Vagina (tissue), 2 donors: ENCODE results near the gene SETBP1. TPM values are rescaled to one million over a fixed set of nuclear protein-coding genes. Genes with fewer than 3 reads are reported as not detected.

Source experiments
- DNase-seq, 2 donors: peaks; one replicate each; pipeline ENCODE4 v3.0.0-alpha.2; 2017; ENCODE audit errors: extremely low spot score in 2 of 2
- H3K27ac ChIP-seq: fragments of 200-600 bp; sonication (generic); one replicate; pipeline ENCODE4 v1.5.1; 2019
- H3K27me3 ChIP-seq: fragments of 200-600 bp; sonication (generic); one replicate; pipeline ENCODE4 v1.5.1; 2019
- H3K36me3 ChIP-seq, 2 donors: fragments of 200-600 bp; sonication (generic); one replicate each; pipeline ENCODE4 v1.5.1; 2017 to 2019
- H3K4me1 ChIP-seq: fragments of 200-600 bp; sonication (generic); one replicate; pipeline ENCODE4 v1.5.1; 2019
- H3K4me3 ChIP-seq, 2 donors: fragments of 200-600 bp; sonication (generic); 1 replicate in 1 of 2; 2 replicates in 1 of 2; pipeline ENCODE4 v1.5.1; 2016 to 2019
- H3K9me3 ChIP-seq: fragments of 200-600 bp; sonication (generic); one replicate; pipeline ENCODE4 v1.5.1; 2019
- POLR2A ChIP-seq, 2 donors: fragments of 450-650 bp; IDR thresholded peaks; one replicate each; pipeline ENCODE4 v1.6.1; 2017; ENCODE audit warnings: antibody characterized with exemption in 2 of 2, mild to moderate bottlenecking in 2 of 2, moderate library complexity in 2 of 2
- POLR2AphosphoS5 ChIP-seq, 2 donors: sonication (generic); formaldehyde crosslinking; IDR thresholded peaks; one replicate each; pipeline ENCODE4 v1.9.0; 2017; ENCODE audit warnings: antibody characterized with exemption in 2 of 2, mild to moderate bottlenecking in 2 of 2, low read depth in 1 of 2; ENCODE audit not compliant: insufficient read depth in 1 of 2
- intact Hi-C: fragments of 100-400 bp; cut with DNase I; formaldehyde crosslinking; loops from one replicate; pipeline ENCODE4 v1.15.1; 2023
- total RNA-seq: library from RNA; depleted of rRNA; stranded (reverse); fragments of >200 nt; gene quantifications from one replicate; pipeline ENCODE4 v1.2.3, GENCODE V29; 2016
- TF ChIP-seq, protein P1 (sequence below), 3 experiments: fragments of 450-650 bp in 2 of 3; fragments of 200-600 bp in 1 of 3; sonication (generic) in 1 of 3; IDR thresholded peaks; one replicate each; pipeline ENCODE4 v1.5.1; 2017 to 2019; ENCODE audit warnings: antibody characterized with exemption in 3 of 3, mild to moderate bottlenecking in 2 of 3, moderate library complexity in 2 of 3

The SETBP1 gene
- total RNA-seq, 1 donor from 2014 or later = 38.1 TPM

DNA sequence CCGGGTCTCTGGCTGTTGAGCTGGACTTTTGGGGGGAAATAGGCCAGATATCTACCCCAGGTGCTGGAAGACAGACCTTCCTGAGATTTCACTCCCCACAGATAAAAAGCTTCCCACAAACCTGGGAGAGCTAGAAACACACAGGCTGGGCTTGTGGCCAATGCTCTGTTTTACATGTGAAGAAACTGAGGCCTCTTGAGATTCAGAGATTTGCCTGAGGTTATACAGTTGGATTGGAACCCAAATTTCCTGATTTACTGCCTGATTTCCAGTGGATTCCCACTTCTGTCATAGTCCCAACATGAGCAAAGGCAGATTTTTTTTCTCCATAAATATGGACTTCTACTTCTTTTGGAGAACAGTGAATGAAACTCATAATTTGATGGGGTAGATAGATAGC is 360.2 kb downstream of the SETBP1 start:
- TF ChIP-seq, protein P1, sequence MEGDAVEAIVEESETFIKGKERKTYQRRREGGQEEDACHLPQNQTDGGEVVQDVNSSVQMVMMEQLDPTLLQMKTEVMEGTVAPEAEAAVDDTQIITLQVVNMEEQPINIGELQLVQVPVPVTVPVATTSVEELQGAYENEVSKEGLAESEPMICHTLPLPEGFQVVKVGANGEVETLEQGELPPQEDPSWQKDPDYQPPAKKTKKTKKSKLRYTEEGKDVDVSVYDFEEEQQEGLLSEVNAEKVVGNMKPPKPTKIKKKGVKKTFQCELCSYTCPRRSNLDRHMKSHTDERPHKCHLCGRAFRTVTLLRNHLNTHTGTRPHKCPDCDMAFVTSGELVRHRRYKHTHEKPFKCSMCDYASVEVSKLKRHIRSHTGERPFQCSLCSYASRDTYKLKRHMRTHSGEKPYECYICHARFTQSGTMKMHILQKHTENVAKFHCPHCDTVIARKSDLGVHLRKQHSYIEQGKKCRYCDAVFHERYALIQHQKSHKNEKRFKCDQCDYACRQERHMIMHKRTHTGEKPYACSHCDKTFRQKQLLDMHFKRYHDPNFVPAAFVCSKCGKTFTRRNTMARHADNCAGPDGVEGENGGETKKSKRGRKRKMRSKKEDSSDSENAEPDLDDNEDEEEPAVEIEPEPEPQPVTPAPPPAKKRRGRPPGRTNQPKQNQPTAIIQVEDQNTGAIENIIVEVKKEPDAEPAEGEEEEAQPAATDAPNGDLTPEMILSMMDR (IDR thresholded peaks at IDR 0.05) = no peak
- TF ChIP-seq POLR2A (IDR thresholded peaks at IDR 0.05) (no peak), POLR2AphosphoS5 (IDR thresholded peaks at IDR 0.05; ENCODE audit: insufficient read depth in 1 of 2, low read depth in 1 of 2) (no peak)
- Histone ChIP-seq H3K27ac (no peak overlapping the region), H3K4me3 (no peak overlapping the region), H3K4me1 (no peaks in the 10 kb centered on the region), H3K9me3 (no peaks in the 10 kb centered on the region), H3K27me3 (no peaks in the 10 kb centered on the region), H3K36me3 (no peaks in the 10 kb centered on the region)
- intact Hi-C loops = no loop called here
- DNase-seq = no peak

DNA sequence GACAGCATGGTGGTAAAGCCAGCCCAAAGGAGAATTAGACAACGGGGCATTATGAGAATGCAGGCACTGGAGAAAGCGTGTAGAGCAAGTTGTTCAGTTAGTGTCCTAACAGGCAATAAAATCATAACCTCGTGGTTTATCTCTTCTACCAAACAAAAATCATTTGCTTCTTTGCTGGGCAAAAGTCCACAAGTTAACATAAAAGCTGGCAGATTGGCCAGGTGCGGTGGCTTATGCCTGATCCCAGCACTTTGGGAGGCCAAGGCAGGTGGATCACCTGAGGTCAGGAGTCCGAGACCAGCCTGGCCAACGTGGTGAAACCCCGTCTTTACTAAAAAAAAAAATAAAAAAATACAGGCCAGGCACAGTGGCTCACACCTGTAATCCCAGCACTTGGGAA is 364.1 kb downstream of the SETBP1 start:
- Histone ChIP-seq H3K27me3 (no peaks in the 10 kb centered on the region), H3K4me1 (peaks cover 8% of the 10 kb centered on the region), H3K9me3 (no peaks in the 10 kb centered on the region), H3K36me3 (no peaks in the 10 kb centered on the region), H3K4me3 (no peak overlapping the region), H3K27ac (no peak overlapping the region)
- intact Hi-C loops = no loop called here
- TF ChIP-seq POLR2AphosphoS5 (IDR thresholded peaks at IDR 0.05; ENCODE audit: insufficient read depth in 1 of 2, low read depth in 1 of 2) = no peak
- DNase-seq = no peak

DNA sequence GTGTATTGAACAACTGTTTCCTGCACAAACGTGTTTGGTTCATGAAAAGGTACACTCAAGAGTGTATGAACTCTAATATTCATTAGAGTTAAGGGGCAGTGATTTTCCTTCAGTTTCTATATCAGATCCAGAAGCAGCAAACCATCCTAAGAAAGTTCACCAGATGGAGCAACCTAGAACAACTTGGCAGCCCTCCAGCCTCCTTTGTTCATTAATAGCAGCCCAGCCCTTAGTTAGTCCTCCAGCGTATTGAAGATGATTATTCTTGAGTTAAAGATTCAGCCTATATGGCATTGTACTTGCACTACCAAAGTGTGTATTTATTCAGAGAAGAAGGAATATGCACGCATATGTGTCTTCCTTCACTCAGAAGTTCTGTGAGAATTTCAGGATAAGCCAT is 365.5 kb downstream of the SETBP1 start:
- peaks cover 10% of the 10 kb centered on the region for H3K4me1 ChIP-seq
- intact Hi-C loops = no loop called here
- no peaks in the 10 kb centered on the region for H3K36me3 ChIP-seq
- TF ChIP-seq POLR2AphosphoS5 (IDR thresholded peaks at IDR 0.05; ENCODE audit: insufficient read depth in 1 of 2, low read depth in 1 of 2) = no peak
- TF ChIP-seq POLR2A (IDR thresholded peaks at IDR 0.05) = no peak
- TF ChIP-seq, protein P1 (IDR thresholded peaks at IDR 0.05) = no peak
- no peak for DNase-seq
- H3K27ac ChIP-seq = no peak overlapping the region
- H3K9me3 ChIP-seq = no peaks in the 10 kb centered on the region
- no peak overlapping the region for H3K4me3 ChIP-seq
- no peaks in the 10 kb centered on the region for H3K27me3 ChIP-seq

DNA sequence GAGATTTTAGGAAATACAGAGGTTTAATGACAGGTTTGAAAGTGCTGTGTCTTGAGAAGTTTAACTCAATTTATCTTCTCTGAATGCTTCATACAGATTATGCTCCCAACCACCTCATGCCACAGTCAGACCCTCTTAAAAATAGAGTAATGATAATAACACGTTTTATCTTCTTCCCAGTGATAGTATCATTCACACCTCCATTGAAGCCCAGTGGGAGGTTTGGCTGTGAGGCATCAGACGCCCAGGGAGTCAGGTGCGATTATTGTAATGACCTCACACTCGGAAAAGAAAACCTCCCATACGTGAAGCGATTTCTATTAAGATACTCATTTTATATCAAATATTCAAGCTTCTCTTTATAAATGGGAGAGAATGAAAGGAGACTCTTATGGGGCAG is 366.3 kb downstream of the SETBP1 start:
- no peak for TF ChIP-seq POLR2A (IDR thresholded peaks at IDR 0.05)
- no peak for TF ChIP-seq POLR2AphosphoS5 (IDR thresholded peaks at IDR 0.05; ENCODE audit: insufficient read depth in 1 of 2, low read depth in 1 of 2)
- TF ChIP-seq, protein P1 (IDR thresholded peaks at IDR 0.05) = no peak

DNA sequence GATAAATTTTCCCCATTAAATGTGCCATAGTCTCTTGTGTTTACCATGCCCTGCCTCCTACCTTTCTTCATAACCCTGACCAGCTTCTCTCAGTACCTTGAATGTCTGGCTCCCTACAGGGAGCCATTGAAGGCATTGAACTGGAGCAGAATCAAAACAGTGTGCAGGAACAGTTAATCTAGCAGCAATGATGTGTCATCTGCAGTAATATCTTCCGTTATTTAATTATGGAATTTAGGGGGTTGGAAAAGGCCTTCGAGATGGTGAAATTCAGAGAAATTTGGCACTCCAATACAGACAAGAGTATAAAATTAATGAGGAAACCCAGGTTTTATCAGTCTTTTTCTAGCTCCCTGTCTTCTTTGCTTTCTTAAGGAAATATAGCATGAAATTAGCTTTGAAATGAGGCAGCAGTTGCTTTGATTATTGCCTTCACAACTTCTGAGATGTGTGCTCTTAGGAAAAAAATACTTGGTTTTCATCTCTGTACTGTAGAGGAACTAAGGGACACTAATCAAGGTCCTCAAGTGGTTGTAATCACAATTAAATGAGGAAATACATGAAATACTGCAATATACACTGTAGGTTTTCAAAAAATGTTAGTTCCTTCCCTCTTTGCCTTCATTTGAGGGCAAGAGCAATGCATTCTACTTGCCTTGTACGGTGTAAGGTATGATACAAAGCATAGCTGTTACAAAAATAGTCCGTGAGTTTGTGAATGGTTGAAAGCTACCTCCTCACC is 369.1 kb downstream of the SETBP1 start:
- Histone ChIP-seq H3K36me3 (no peaks in the 10 kb centered on the region), H3K4me3 (no peak overlapping the region), H3K4me1 (peaks cover 18% of the 10 kb centered on the region), H3K9me3 (no peaks in the 10 kb centered on the region), H3K27me3 (no peaks in the 10 kb centered on the region), H3K27ac (peak overlapping the region; percentile 60)
- DNase-seq = no peak
- intact Hi-C loops = no loop called here
- TF ChIP-seq, protein P1 (IDR thresholded peaks at IDR 0.05) = no peak
- TF ChIP-seq POLR2A (IDR thresholded peaks at IDR 0.05) (no peak), POLR2AphosphoS5 (IDR thresholded peaks at IDR 0.05; ENCODE audit: insufficient read depth in 1 of 2, low read depth in 1 of 2) (no peak)

More for the DNA sequence above, 366.3 kb downstream of the SETBP1 start:
- intact Hi-C loops = no loop called here
- H3K27me3 ChIP-seq = no peaks in the 10 kb centered on the region
- DNase-seq = no peak
- H3K36me3 ChIP-seq = no peaks in the 10 kb centered on the region
- H3K4me3 ChIP-seq = no peak overlapping the region
- no peak overlapping the region for H3K27ac ChIP-seq
- no peaks in the 10 kb centered on the region for H3K9me3 ChIP-seq
- peaks cover 10% of the 10 kb centered on the region for H3K4me1 ChIP-seq
